Cardiac muscle cell (in vitro differentiated cells and primary cell): Measurements from ENCODE around the gene PRSS21. TPM values are rescaled to one million over a fixed set of nuclear protein-coding genes. Genes with fewer than 3 reads are reported as not detected.

Experiments used
- DNase-seq, 2 donors: peaks; one replicate each; pipeline versions ENCODE4 v3.0.0 to v3.0.0-alpha.2; 2010 to 2017; ENCODE audit warnings: low read depth in 1 of 2, low spot score in 1 of 2
- H3K27ac ChIP-seq: fragments of 200-600 bp; sonication (generic); 2 replicates; pipeline ENCODE4 v1.5.1; 2016
- H3K27me3 ChIP-seq: fragments of 200-600 bp; sonication (generic); 2 replicates; pipeline ENCODE4 v1.6.0; 2016; ENCODE audit warnings: control low read depth
- H3K36me3 ChIP-seq: fragments of 200-600 bp; sonication (generic); 2 replicates; pipeline ENCODE4 v1.5.1; 2016; ENCODE audit warnings: control low read depth
- H3K4me1 ChIP-seq: fragments of 200-600 bp; sonication (generic); 2 replicates; pipeline ENCODE4 v1.8.1; 2017; ENCODE audit warnings: low read depth, mild to moderate bottlenecking, mixed run types
- H3K4me3 ChIP-seq: fragments of 200-600 bp; sonication (generic); 2 replicates; pipeline ENCODE4 v1.5.1; 2016; ENCODE audit warnings: mild to moderate bottlenecking
- H3K9me3 ChIP-seq: fragments of 200-600 bp; sonication (generic); 2 replicates; pipeline ENCODE4 v1.5.1; 2017; ENCODE audit warnings: low read depth, mild to moderate bottlenecking, control low read depth
- polyA plus RNA-seq: library from polyadenylated mRNA; unstranded; fragments of >200 nt; fragmentation: Nextera tagmentation; extraction: Ambion mirVana; gene quantifications from 2 replicates; pipeline ENCODE4 v1.2.1, GENCODE V29; 2016
- total RNA-seq: library from RNA; depleted of rRNA; stranded (reverse); fragments of >200 nt; gene quantifications from 2 replicates; pipeline ENCODE4 v1.2.3, GENCODE V29; 2016
- TF ChIP-seq, protein P1 (sequence below): IDR thresholded peaks from 2 replicates; pipeline ENCODE4 v1.5.1; 2012; ENCODE audit warnings: low read depth, mild to moderate bottlenecking, low read length

Gene PRSS21
- total and polyA plus RNA-seq, 2 experiments from 2014 or later: not detected

DNA sequence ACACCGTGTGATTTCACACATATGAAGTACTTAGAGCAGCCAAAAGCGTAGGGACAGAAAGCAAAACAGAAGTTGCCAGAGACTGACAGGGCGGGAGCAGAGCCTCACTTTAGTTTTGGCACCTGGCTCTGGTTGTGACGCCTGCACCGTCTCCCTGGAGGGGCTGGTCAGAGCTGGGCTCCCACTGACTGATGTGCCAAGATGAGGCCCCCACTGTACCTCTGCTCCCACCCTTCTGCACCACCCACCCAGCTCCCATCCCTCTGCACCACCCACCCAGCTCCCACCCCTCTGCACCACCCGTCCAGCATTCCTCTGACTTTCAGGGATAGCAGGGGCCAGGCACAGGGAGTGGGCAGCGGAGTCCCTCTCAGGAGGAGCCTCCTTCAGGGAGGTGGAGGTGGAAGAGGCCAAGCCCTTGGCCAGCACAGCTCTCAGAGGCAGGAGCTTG is 3.2 kb upstream of the PRSS21 start:
- DNase-seq: no peak
- no peaks in the 10 kb centered on the region for H3K36me3 ChIP-seq
- no peaks in the 10 kb centered on the region for H3K27me3 ChIP-seq
- H3K9me3 ChIP-seq: no peaks in the 10 kb centered on the region
- TF ChIP-seq, protein P1, sequence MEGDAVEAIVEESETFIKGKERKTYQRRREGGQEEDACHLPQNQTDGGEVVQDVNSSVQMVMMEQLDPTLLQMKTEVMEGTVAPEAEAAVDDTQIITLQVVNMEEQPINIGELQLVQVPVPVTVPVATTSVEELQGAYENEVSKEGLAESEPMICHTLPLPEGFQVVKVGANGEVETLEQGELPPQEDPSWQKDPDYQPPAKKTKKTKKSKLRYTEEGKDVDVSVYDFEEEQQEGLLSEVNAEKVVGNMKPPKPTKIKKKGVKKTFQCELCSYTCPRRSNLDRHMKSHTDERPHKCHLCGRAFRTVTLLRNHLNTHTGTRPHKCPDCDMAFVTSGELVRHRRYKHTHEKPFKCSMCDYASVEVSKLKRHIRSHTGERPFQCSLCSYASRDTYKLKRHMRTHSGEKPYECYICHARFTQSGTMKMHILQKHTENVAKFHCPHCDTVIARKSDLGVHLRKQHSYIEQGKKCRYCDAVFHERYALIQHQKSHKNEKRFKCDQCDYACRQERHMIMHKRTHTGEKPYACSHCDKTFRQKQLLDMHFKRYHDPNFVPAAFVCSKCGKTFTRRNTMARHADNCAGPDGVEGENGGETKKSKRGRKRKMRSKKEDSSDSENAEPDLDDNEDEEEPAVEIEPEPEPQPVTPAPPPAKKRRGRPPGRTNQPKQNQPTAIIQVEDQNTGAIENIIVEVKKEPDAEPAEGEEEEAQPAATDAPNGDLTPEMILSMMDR: no peak
- no peaks in the 10 kb centered on the region for H3K4me1 ChIP-seq
- no peak overlapping the region for H3K4me3 ChIP-seq
- no peak overlapping the region for H3K27ac ChIP-seq

- Histone ChIP-seq H3K4me3 (no peak overlapping the region), H3K27ac (no peak overlapping the region), H3K27me3 (no peaks in the 10 kb centered on the region), H3K9me3 (no peaks in the 10 kb centered on the region), H3K36me3 (no peaks in the 10 kb centered on the region), H3K4me1 (no peaks in the 10 kb centered on the region)
- TF ChIP-seq, protein P1: no peak
- no peak for DNase-seq
Measured at GRCh38 chr16:2814551-2815298, 2.3 kb upstream of the PRSS21 start.

DNA sequence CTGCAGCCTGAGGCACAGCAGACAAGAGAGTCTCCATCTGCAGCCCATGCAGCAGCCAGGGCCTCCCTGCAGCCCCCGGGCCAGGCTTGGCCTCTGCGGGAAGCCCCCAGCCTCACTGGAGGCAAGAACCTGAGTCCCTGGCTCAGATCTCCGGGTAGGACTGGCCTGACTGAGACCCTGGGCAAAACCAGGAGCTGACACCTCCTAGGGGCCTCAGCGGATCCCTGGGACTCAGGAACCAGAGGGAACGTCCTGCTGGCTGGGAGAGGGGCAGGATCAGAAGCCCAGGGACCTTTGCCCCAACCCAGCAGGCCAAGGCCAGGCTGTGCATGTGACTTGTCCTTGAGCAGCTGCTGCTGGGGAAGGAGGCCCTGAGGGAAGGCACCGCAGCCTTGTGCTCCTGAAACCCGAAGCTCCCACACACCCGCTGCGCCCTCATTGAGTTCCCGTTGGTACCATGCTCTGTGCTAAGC is 1.7 kb upstream of the PRSS21 start:
- H3K9me3 ChIP-seq: no peaks in the 10 kb centered on the region
- no peak overlapping the region for H3K27ac ChIP-seq
- no peaks in the 10 kb centered on the region for H3K27me3 ChIP-seq
- no peak for DNase-seq
- no peak overlapping the region for H3K4me3 ChIP-seq
- TF ChIP-seq, protein P1: no peak
- no peaks in the 10 kb centered on the region for H3K36me3 ChIP-seq
- H3K4me1 ChIP-seq: no peaks in the 10 kb centered on the region

GRCh38 chr16:2817340-2818271 is 569 bp downstream of the PRSS21 start:
- DNase-seq: no peak
- H3K9me3 ChIP-seq: no peaks in the 10 kb centered on the region
- H3K27me3 ChIP-seq: no peaks in the 10 kb centered on the region
- no peak overlapping the region for H3K27ac ChIP-seq
- H3K4me1 ChIP-seq: no peaks in the 10 kb centered on the region
- no peak overlapping the region for H3K4me3 ChIP-seq
- TF ChIP-seq, protein P1: no peak
- no peaks in the 10 kb centered on the region for H3K36me3 ChIP-seq

DNA sequence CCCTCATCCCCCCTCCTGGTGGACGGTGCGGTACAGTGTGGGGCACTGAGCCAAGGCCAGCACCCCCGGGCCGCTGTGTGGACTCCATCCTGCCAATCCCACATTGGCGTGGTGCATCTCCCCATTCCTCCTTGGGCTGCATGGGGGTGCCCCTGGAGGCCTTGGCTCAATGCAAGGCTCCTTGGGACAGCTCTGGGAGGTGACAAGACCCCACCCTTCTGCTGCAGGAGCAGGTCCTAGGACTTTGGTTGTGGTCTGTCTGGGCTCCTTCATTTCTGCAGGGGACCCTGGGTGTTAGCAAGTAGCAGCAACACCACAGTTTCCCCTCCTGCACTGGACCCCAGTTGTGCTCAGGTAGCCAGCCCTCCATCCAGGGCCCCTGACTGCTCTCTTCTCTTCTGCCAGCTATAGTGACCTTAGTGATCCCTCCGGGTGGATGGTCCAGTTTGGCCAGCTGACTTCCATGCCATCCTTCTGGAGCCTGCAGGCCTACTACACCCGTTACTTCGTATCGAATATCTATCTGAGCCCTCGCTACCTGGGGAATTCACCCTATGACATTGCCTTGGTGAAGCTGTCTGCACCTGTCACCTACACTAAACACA is 1.3 kb downstream of the PRSS21 start:
- no peak overlapping the region for H3K27ac ChIP-seq
- no peaks in the 10 kb centered on the region for H3K9me3 ChIP-seq
- no peak for DNase-seq
- H3K27me3 ChIP-seq: no peaks in the 10 kb centered on the region
- no peak overlapping the region for H3K4me3 ChIP-seq
- TF ChIP-seq, protein P1: no peak
- H3K4me1 ChIP-seq: no peaks in the 10 kb centered on the region
- no peaks in the 10 kb centered on the region for H3K36me3 ChIP-seq
